Thoracic aorta (tissue), 2 donors: ENCODE data around the gene FBXL19. TPM values are rescaled to one million over a fixed set of nuclear protein-coding genes. Genes with fewer than 3 reads are reported as not detected.

Experiments used
- ATAC-seq: fragments of 150-250 bp; one replicate; pipeline ENCODE4 v1.8.0; 2017; ENCODE audit warnings: low read depth; ENCODE audit not compliant: insufficient number of reproducible peaks, low FRiP score
- DNase-seq: peaks from one replicate; pipeline ENCODE4 v3.0.0-alpha.2; 2020; ENCODE audit warnings: low spot score
- H3K27ac ChIP-seq, 2 donors: fragments of 200-600 bp; sonication (generic); 1 replicate in 1 of 2; 2 replicates in 1 of 2; pipeline ENCODE4 v1.5.1; 2016; ENCODE audit warnings: mild to moderate bottlenecking in 2 of 2, moderate library complexity in 2 of 2
- H3K27me3 ChIP-seq: fragments of 200-600 bp; sonication (generic); replicated peaks from 2 replicates; pipeline ENCODE4 v1.6.0; 2016; ENCODE audit warnings: mild to moderate bottlenecking; ENCODE audit not compliant: insufficient read depth
- H3K36me3 ChIP-seq: fragments of 200-600 bp; sonication (generic); one replicate; pipeline ENCODE4 v1.5.1; 2016
- H3K4me1 ChIP-seq, 2 donors: fragments of 200-600 bp; sonication (generic); 1 replicate in 1 of 2; 2 replicates in 1 of 2; pipeline versions ENCODE4 v1.5.1 to v1.6.0; 2016; ENCODE audit warnings: low read depth in 2 of 2, mild to moderate bottlenecking in 1 of 2; ENCODE audit not compliant: control insufficient read depth in 1 of 2
- H3K4me3 ChIP-seq: fragments of 200-600 bp; sonication (generic); 2 replicates; pipeline ENCODE4 v1.5.1; 2016; ENCODE audit warnings: mild to moderate bottlenecking
- H3K9me3 ChIP-seq: fragments of 200-600 bp; sonication (generic); 2 replicates; pipeline ENCODE4 v1.5.1; 2016
- total RNA-seq, 2 donors: library from RNA; depleted of rRNA; stranded (reverse); fragments of >200 nt; gene quantifications; one replicate each; pipeline versions ENCODE4 v1.1.0 to v1.2.3, GENCODE V29; 2016
- TF ChIP-seq, protein P1 (sequence below): fragments of 200-600 bp; sonication (generic); IDR thresholded peaks from one replicate; pipeline ENCODE4 v1.5.1; 2019; ENCODE audit warnings: antibody characterized with exemption

Gene FBXL19
- total RNA-seq, 2 donors from 2014 or later: 14.5 to 18.7 TPM

DNA sequence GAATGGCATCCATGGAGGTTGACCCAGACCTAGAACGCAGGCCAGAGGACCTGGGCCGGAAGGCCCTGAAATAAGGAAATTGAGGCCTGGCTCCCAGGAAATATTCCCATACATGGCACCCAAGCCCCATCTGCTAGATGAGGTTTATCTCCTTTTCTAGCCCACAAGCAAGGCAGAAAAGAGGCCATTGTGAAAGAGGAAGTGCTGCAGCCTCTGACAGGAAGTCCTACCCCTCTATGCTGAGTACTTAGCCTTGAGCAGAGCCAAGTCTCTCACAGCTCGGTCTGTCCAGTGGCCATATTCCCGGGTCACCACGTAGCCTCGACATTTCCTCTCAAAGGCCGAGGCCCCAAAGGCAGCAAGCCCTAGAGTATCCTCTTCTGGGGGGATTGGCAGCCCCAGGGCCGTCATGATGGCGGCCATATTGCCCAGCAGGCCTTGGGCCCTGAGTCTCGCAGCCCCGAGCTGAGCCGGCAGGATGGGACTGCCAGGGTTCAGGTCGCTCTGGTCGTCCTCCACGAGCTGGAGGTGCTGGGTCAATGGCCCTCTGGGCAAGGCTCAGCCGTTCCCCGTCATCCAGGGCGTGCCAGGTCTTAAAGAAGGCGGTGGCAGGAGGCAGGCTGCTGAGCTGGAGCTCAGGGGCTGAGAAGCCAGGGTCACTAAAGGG lies 19.1 kb upstream of the FBXL19 start:
- no peak for ATAC-seq

DNA sequence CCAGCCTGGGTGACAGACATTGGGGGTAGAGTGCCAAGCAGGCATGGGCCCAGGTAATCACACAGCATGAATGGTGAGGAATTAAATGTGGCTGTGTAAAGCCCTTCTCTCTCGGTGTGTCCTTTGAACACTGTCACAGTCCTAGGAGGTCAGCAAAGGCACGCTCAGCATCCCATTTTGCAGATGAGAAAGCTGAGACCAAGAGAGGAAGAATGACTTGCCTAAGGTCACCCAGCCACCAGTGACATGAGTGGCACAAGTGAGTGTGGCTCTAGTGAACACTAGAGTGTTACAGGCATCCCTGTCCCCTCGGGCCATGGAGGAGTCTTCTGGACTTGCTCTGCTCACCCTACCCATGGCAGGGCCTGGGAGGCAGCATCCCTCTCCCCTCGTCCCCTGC lies 16.3 kb upstream of the FBXL19 start:
- no peak for ATAC-seq
- TF ChIP-seq, protein P1, sequence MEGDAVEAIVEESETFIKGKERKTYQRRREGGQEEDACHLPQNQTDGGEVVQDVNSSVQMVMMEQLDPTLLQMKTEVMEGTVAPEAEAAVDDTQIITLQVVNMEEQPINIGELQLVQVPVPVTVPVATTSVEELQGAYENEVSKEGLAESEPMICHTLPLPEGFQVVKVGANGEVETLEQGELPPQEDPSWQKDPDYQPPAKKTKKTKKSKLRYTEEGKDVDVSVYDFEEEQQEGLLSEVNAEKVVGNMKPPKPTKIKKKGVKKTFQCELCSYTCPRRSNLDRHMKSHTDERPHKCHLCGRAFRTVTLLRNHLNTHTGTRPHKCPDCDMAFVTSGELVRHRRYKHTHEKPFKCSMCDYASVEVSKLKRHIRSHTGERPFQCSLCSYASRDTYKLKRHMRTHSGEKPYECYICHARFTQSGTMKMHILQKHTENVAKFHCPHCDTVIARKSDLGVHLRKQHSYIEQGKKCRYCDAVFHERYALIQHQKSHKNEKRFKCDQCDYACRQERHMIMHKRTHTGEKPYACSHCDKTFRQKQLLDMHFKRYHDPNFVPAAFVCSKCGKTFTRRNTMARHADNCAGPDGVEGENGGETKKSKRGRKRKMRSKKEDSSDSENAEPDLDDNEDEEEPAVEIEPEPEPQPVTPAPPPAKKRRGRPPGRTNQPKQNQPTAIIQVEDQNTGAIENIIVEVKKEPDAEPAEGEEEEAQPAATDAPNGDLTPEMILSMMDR: no peak
- peaks cover 5 to 7% of the 10 kb centered on the region in 2 donors for H3K4me1 ChIP-seq
- no peak for DNase-seq
- no peak overlapping the region for H3K4me3 ChIP-seq
- H3K27ac ChIP-seq: no peak overlapping the region
- no peaks in the 10 kb centered on the region for H3K27me3 ChIP-seq
- H3K36me3 ChIP-seq: no peaks in the 10 kb centered on the region
- no peaks in the 10 kb centered on the region for H3K9me3 ChIP-seq

More for the DNA sequence above, 19.1 kb upstream of the FBXL19 start:
- peaks cover 12 to 15% of the 10 kb centered on the region in 2 donors for H3K4me1 ChIP-seq
- no peak for DNase-seq
- no peaks in the 10 kb centered on the region for H3K27me3 ChIP-seq
- TF ChIP-seq, protein P1: no peak
- H3K4me3 ChIP-seq: no peak overlapping the region
- no peaks in the 10 kb centered on the region for H3K36me3 ChIP-seq
- no peaks in the 10 kb centered on the region for H3K9me3 ChIP-seq
- H3K27ac ChIP-seq: peak overlapping the region in 1 of 2 donors; percentile 92

DNA sequence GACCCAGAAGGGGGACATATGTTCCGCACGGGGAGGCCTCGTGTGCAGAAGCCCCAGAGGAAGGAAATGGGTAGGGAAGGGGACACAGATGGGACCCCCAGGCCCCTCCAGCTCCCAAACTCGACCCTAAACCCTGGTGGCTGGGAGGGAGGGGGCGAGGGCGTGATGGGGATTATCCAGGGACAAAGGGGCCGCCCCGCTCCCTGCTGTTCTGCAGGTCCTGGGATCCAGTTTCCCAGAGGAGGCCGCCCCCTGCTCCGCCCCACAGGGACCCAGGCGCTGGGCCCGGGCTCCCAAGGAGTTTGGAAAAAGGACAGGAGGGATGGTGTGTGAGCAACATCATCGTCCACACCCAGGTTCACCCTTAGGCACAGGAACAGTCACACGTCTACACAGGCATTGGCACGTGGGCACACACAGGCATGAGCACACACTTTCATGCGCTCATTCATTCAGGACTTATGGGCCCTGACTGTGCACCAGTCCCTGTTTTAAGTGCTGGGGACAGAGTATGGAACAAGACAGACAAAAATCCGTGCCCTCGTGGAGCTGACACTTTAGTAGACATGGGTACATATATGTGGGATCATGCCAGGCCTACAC lies 12.8 kb upstream of the FBXL19 start:
- H3K36me3 ChIP-seq: no peaks in the 10 kb centered on the region

DNA sequence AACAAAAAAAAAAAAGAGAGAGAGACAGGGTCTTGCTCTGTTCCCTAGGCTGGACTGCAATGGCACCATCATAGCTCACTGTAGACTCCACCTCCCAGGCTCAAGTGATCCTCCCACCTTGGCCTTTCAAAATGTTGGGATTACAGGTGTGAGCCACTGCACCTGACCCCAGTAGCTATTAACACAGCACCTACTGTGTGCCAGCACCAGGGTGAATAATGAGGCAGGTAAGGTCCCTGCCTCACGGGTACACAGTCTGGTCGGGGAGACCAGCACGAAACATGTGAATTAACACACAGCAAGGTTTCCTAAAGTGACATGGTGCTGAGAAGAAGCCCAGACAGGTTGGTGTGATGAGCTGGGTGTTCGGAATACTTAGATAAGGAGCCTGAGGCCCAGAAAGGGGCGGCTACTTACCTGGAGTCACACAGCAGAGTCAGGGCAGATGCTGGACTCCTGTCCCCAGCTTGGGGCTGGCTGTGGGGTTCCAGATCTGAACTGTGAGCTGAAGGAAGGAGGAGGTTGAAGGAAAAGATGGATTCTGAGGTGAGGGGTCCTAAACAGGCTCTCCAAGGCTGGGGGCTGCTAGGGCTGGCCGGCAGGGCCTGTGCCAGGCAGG lies 10.5 kb upstream of the FBXL19 start:
- H3K4me3 ChIP-seq: no peak overlapping the region
- H3K4me1 ChIP-seq: no peaks in the 10 kb centered on the region
- H3K36me3 ChIP-seq: no peaks in the 10 kb centered on the region
- no peak overlapping the region for H3K27ac ChIP-seq
- ATAC-seq (no peak), DNase-seq (no peak)
- no peaks in the 10 kb centered on the region for H3K27me3 ChIP-seq
- H3K9me3 ChIP-seq: no peaks in the 10 kb centered on the region
- TF ChIP-seq, protein P1: no peak

More for the DNA sequence above, 12.8 kb upstream of the FBXL19 start:
- TF ChIP-seq, protein P1: no peak
- no peaks in the 10 kb centered on the region for H3K4me1 ChIP-seq
- H3K4me3 ChIP-seq: no peak overlapping the region
- no peak overlapping the region for H3K27ac ChIP-seq
- ATAC-seq (no peak), DNase-seq (no peak)
- no peaks in the 10 kb centered on the region for H3K27me3 ChIP-seq
- no peaks in the 10 kb centered on the region for H3K9me3 ChIP-seq

DNA sequence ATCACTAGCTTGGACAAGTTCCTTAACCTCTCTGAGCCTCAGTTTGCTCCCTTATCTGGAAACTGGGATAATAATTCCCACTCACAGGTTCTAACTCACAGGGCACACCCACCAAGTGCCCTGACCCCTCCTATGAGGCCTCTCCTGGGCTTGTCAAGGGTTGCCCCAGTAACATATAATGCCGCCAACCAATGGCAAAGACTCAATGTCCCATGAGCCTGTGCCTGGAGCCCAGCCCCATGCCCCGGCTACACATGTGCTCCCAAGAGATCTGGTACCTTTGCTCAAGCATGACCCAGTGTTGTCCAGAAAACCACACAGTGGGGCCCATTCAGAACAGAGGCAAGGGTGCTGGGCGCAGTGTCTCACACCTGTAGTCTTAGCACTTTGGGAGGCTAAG lies 8.5 kb upstream of the FBXL19 start:
- TF ChIP-seq, protein P1: no peak
- no peaks in the 10 kb centered on the region for H3K27me3 ChIP-seq
- ATAC-seq (no peak), DNase-seq (no peak)
- H3K4me3 ChIP-seq: no peak overlapping the region
- H3K27ac ChIP-seq: no peak overlapping the region
- H3K36me3 ChIP-seq: no peaks in the 10 kb centered on the region
- no peaks in the 10 kb centered on the region for H3K9me3 ChIP-seq
- H3K4me1 ChIP-seq: no peaks in the 10 kb centered on the region
